ENCODE results near the gene CTTNBP2.

- no peak for TF ChIP-seq CTCF (IDR thresholded peaks at IDR 0.05)
- no peak for TF ChIP-seq EZH2 (IDR thresholded peaks at IDR 0.05)
- TF ChIP-seq EZH2phosphoT487 (IDR thresholded peaks at IDR 0.05) = no peak
Observed at GRCh38 chr7:117858712-117859111, 14.5 kb downstream of the CTTNBP2 start.
